ENCODE data around the gene SSB. TPM values are rescaled to one million over a fixed set of nuclear protein-coding genes. Genes with fewer than 3 reads are reported as not detected.
"Not testable (repeated sequence)": the region's sequence is repeated elsewhere in the genome, so short reads cannot be mapped to it uniquely, and the experiment has no call there.

Gene SSB
- total RNA-seq, 2 experiments from 2014 or later, result 83.4 to 84.6 TPM

- Mint-ChIP-seq H3K27ac (peak within 1 kb of the TSS; percentile 93), H3K4me3 (peak within 1 kb of the TSS; percentile 83), H3K27me3 (no peaks in the 10 kb centered on the region), H3K4me1 (peaks cover 46% of the 10 kb centered on the region), H3K36me3 (peaks cover 17% of the 10 kb centered on the region), H3K9me3 (no peaks in the 10 kb centered on the region)
- ATAC-seq (ENCODE audit: low read depth) (peak; percentile 69), DNase-seq (peak; percentile 90)
- POLR2A ChIA-PET, result interaction anchor here (0.6 to 1.8 kb wide), 5 partner anchors 9 to 465 kb away, joined by 3 to 12 read pairs (median 3); partner anchors contain the start of gene SSB
These were observed 26.0 kb downstream of the SSB start, which contains the start of gene METTL5 for GRCh38 chr2:169824373-169825333. METTL5 (minus strand) TSS chr2:169824905; CDS start chr2:169824597, 308 bp downstream.

GRCh38 chr2:169827272-169828140 is 28.8 kb downstream of the SSB start, which contains the start of gene UBR3:
UBR3 (plus strand) TSS chr2:169827454; CDS start chr2:169827508, 54 bp downstream.
- no peaks in the 10 kb centered on the region for H3K27me3 Mint-ChIP-seq
- peak; percentile 75 for ATAC-seq (ENCODE audit: low read depth)
- H3K9me3 Mint-ChIP-seq, result no peaks in the 10 kb centered on the region
- H3K36me3 Mint-ChIP-seq, result peaks cover 10% of the 10 kb centered on the region
- peak within 1 kb of the TSS; percentile 87 for H3K27ac Mint-ChIP-seq
- H3K4me3 Mint-ChIP-seq, result peak within 1 kb of the TSS; percentile 98
- DNase-seq, result peak; percentile 95
- H3K4me1 Mint-ChIP-seq, result peaks cover 40% of the 10 kb centered on the region
- POLR2A ChIA-PET, result interaction anchor here (0.6 to 2.3 kb wide), 12 partner anchors 19 to 348 kb away, joined by 3 to 9 read pairs (median 4); partner anchors contain the start of genes BBS5 and SSB

- Mint-ChIP-seq H3K27me3 (no peaks in the 10 kb centered on the region), H3K27ac (peak overlapping the region; percentile 87), H3K9me3 (no peaks in the 10 kb centered on the region), H3K4me3 (peak overlapping the region; percentile 98), H3K36me3 (peaks cover 5% of the 10 kb centered on the region), H3K4me1 (peaks cover 34% of the 10 kb centered on the region)
- POLR2A ChIA-PET, result interaction anchor here (0.7 to 2.3 kb wide), 8 partner anchors 20 to 349 kb away, joined by 3 to 9 read pairs (median 4); partner anchors contain the start of genes BBS5 and SSB
- ATAC-seq (ENCODE audit: low read depth) (peak; percentile 23), DNase-seq (peak; percentile 38)
These were observed 29.6 kb downstream of the SSB start for GRCh38 chr2:169828141-169828811.

GRCh38 chr2:169834401-169834800 is 35.7 kb downstream of the SSB start:
- peaks cover 12% of the 10 kb centered on the region for H3K36me3 Mint-ChIP-seq
- DNase-seq (no peak), ATAC-seq (ENCODE audit: low read depth) (no peak)
- no peak overlapping the region for H3K4me3 Mint-ChIP-seq
- H3K27ac Mint-ChIP-seq, result no peak overlapping the region
- no peaks in the 10 kb centered on the region for H3K9me3 Mint-ChIP-seq
- POLR2A ChIA-PET, result interaction anchor here (1.1 kb wide), 1 partner anchor 9 kb away, joined by 3 read pairs; the partner anchor contains the start of gene METTL5
- peaks cover 7% of the 10 kb centered on the region for H3K4me1 Mint-ChIP-seq
- no peaks in the 10 kb centered on the region for H3K27me3 Mint-ChIP-seq

GRCh38 chr2:169838743-169839489 is 40.2 kb downstream of the SSB start:
- POLR2A ChIA-PET, result no interaction called here
- ATAC-seq (ENCODE audit: low read depth) (no peak), DNase-seq (no peak)
- Mint-ChIP-seq H3K27me3 (no peaks in the 10 kb centered on the region), H3K27ac (no peak overlapping the region), H3K4me1 (peaks cover 4% of the 10 kb centered on the region), H3K4me3 (no peak overlapping the region), H3K36me3 (peaks cover 15% of the 10 kb centered on the region), H3K9me3 (no peaks in the 10 kb centered on the region)

GRCh38 chr2:169839954-169840746 is 41.5 kb downstream of the SSB start:
- no peak overlapping the region for H3K4me3 Mint-ChIP-seq
- no peak for ATAC-seq (ENCODE audit: low read depth)

GRCh38 chr2:169840747-169841142 is 42.1 kb downstream of the SSB start:
- POLR2A ChIA-PET, result no interaction called here
- Mint-ChIP-seq H3K4me1 (no peaks in the 10 kb centered on the region), H3K27ac (no peak overlapping the region)

More at GRCh38 chr2:169839954-169840746, 41.5 kb downstream of the SSB start:
- H3K36me3 Mint-ChIP-seq, result peaks cover 15% of the 10 kb centered on the region
- H3K27me3 Mint-ChIP-seq, result no peaks in the 10 kb centered on the region
- no peak for DNase-seq
- POLR2A ChIA-PET, result interaction anchor here (0.6 kb wide), 1 partner anchor 26 kb away, joined by 3 read pairs; no protein-coding TSS in a partner anchor
- H3K9me3 Mint-ChIP-seq, result no peaks in the 10 kb centered on the region
- H3K27ac Mint-ChIP-seq, result no peak overlapping the region
- no peaks in the 10 kb centered on the region for H3K4me1 Mint-ChIP-seq

GRCh38 chr2:169841625-169842024 is 43.0 kb downstream of the SSB start:
- H3K27ac Mint-ChIP-seq; DNase-seq; H3K9me3 Mint-ChIP-seq; ATAC-seq (ENCODE audit: low read depth); POLR2A ChIA-PET; H3K27me3 Mint-ChIP-seq; H3K4me1 Mint-ChIP-seq; H3K4me3 Mint-ChIP-seq: not testable (repeated sequence)
- H3K36me3 Mint-ChIP-seq, result peaks cover 13% of the 10 kb centered on the region

More at GRCh38 chr2:169840747-169841142, 42.1 kb downstream of the SSB start:
- H3K4me3 Mint-ChIP-seq, result no peak overlapping the region
- H3K27me3 Mint-ChIP-seq, result no peaks in the 10 kb centered on the region
- H3K9me3 Mint-ChIP-seq, result no peaks in the 10 kb centered on the region
- DNase-seq (no peak), ATAC-seq (ENCODE audit: low read depth) (no peak)
- peaks cover 14% of the 10 kb centered on the region for H3K36me3 Mint-ChIP-seq

GRCh38 chr2:169845016-169845415 is 46.3 kb downstream of the SSB start:
- ATAC-seq (ENCODE audit: low read depth) (no peak), DNase-seq (no peak)
- no peak overlapping the region for H3K27ac Mint-ChIP-seq
- peaks cover 20% of the 10 kb centered on the region for H3K36me3 Mint-ChIP-seq
- H3K27me3 Mint-ChIP-seq, result no peaks in the 10 kb centered on the region
- H3K9me3 Mint-ChIP-seq, result peaks cover 6% of the 10 kb centered on the region
- POLR2A ChIA-PET, result no interaction called here
- H3K4me1 Mint-ChIP-seq, result peaks cover 8% of the 10 kb centered on the region
- H3K4me3 Mint-ChIP-seq, result no peak overlapping the region

- H3K36me3 Mint-ChIP-seq, result peaks cover 28% of the 10 kb centered on the region
- not testable (repeated sequence) for ATAC-seq (ENCODE audit: low read depth); H3K4me3 Mint-ChIP-seq; H3K9me3 Mint-ChIP-seq; DNase-seq; H3K27me3 Mint-ChIP-seq; H3K4me1 Mint-ChIP-seq; H3K27ac Mint-ChIP-seq
- POLR2A ChIA-PET, result interaction anchor here (0.6 kb wide), 1 partner anchor 21 kb away, joined by 5 read pairs; no protein-coding TSS in a partner anchor
These were observed 50.5 kb downstream of the SSB start for GRCh38 chr2:169848959-169849693.

- POLR2A ChIA-PET, result interaction anchor here (0.6 kb wide), 1 partner anchor 21 kb away, joined by 5 read pairs; no protein-coding TSS in a partner anchor
- no peak overlapping the region for H3K27ac Mint-ChIP-seq
These were observed 51.0 kb downstream of the SSB start for GRCh38 chr2:169849710-169850109.

More at GRCh38 chr2:169849710-169850109, 51.0 kb downstream of the SSB start:
- ATAC-seq (ENCODE audit: low read depth), result no peak
- H3K4me3 Mint-ChIP-seq, result no peak overlapping the region
- no peak for DNase-seq
- peaks cover 8% of the 10 kb centered on the region for H3K9me3 Mint-ChIP-seq
- H3K4me1 Mint-ChIP-seq, result peaks cover 9% of the 10 kb centered on the region
- no peaks in the 10 kb centered on the region for H3K27me3 Mint-ChIP-seq
- peaks cover 29% of the 10 kb centered on the region for H3K36me3 Mint-ChIP-seq

Data from activated naive CD8-positive, alpha-beta T cell treated with anti-CD3 and anti-CD28 coated beads, Interleukin-2, amount 10 ng/mL, durations not matched to agents 7 days and 5 days (primary cell).